K562 (cell line): Measurements from ENCODE around the gene METTL18. TPM values are rescaled to one million over a fixed set of nuclear protein-coding genes. Genes with fewer than 3 reads are reported as not detected.

Experiments
- ASH1L ChIP-seq: fragments of 450-650 bp; IDR thresholded peaks from 2 replicates; pipeline ENCODE4 v1.6.1; 2018; ENCODE audit warnings: borderline replicate concordance, mild to moderate bottlenecking, low read depth; ENCODE audit not compliant: partially characterized antibody
- CHD2 ChIP-seq: IDR thresholded peaks from 2 replicates; pipeline ENCODE4 v1.6.1; 2011; ENCODE audit warnings: low read depth, low read length
- DDX20 ChIP-seq: fragments of 450-650 bp; IDR thresholded peaks from 2 replicates; pipeline ENCODE4 v1.6.1; 2016; ENCODE audit warnings: missing genetic modification characterization, low read depth, mild to moderate bottlenecking, missing compliant biosample characterization, moderate library complexity
- FOXK1 ChIP-seq: sonication (generic); formaldehyde crosslinking; IDR thresholded peaks from 2 replicates; pipeline ENCODE4 v1.8.0; 2022; ENCODE audit warnings: missing genetic modification reagents, mild to moderate bottlenecking, borderline replicate concordance
- GATAD2A ChIP-seq: fragments of 450-650 bp; IDR thresholded peaks from 2 replicates; pipeline ENCODE4 v1.6.1; 2017
- HNRNPK ChIP-seq: fragments of 200-400 bp; formaldehyde crosslinking; IDR thresholded peaks from one replicate; pipeline ENCODE4 v1.6.1; 2018; ENCODE audit warnings: mild to moderate bottlenecking, low read depth, low read length; ENCODE audit not compliant: poor library complexity, severe bottlenecking
- IFI16 ChIP-seq: fragments of 250-450 bp; sonication (Bioruptor Pico); IDR thresholded peaks from 2 replicates; pipeline ENCODE4 v2.1.2; 2022; ENCODE audit warnings: mild to moderate bottlenecking, inconsistent platforms
- MTA2 ChIP-seq: fragments of 450-650 bp; IDR thresholded peaks from 2 replicates; pipeline ENCODE4 v1.6.1; 2016; ENCODE audit warnings: low read depth
- PRMT5 ChIP-seq: sonication (generic); formaldehyde crosslinking; IDR thresholded peaks from 2 replicates; pipeline ENCODE4 v1.5.0; 2020; ENCODE audit warnings: missing genetic modification reagents
- RAD51 ChIP-seq: fragments of 450-650 bp; IDR thresholded peaks from 2 replicates; pipeline ENCODE4 v1.7.1; 2016; ENCODE audit warnings: low read depth, mild to moderate bottlenecking, borderline replicate concordance
- RBM22 ChIP-seq: fragments of 200-400 bp; formaldehyde crosslinking; IDR thresholded peaks from 2 replicates; pipeline ENCODE4 v1.6.1; 2018; ENCODE audit warnings: low read length, low read depth; ENCODE audit not compliant: poor library complexity, severe bottlenecking
- RFX1 ChIP-seq: fragments of 450-650 bp; IDR thresholded peaks from 2 replicates; pipeline ENCODE4 v1.6.1; 2016; ENCODE audit warnings: mild to moderate bottlenecking, moderate library complexity
- TAL1 ChIP-seq: fragments of 450-650 bp; IDR thresholded peaks from 2 replicates; pipeline ENCODE4 v1.6.1; 2016; ENCODE audit warnings: mild to moderate bottlenecking
- TCFL5 ChIP-seq: fragments of 250-450 bp; sonication (Bioruptor Pico); conservative IDR thresholded peaks from 2 replicates; pipeline ENCODE4 v1.6.1; 2021; ENCODE audit warnings: mild to moderate bottlenecking, moderate library complexity, matching md5 sums
- U2AF2 ChIP-seq: fragments of 200-400 bp; formaldehyde crosslinking; optimal IDR thresholded peaks from 2 replicates; pipeline ENCODE3; 2017; ENCODE audit warnings: low read depth, mild to moderate bottlenecking, low read length
- ZNF23 ChIP-seq: fragments of 250-450 bp; sonication (Bioruptor Pico); IDR thresholded peaks from 2 replicates; pipeline ENCODE4 v1.4.0; 2020; ENCODE audit warnings: mild to moderate bottlenecking
- ZNF408 ChIP-seq: fragments of 250-450 bp; sonication (Bioruptor Pico); IDR thresholded peaks from 2 replicates; pipeline ENCODE4 v1.4.0; 2020; ENCODE audit warnings: low read depth, mild to moderate bottlenecking, moderate library complexity
- polyA plus RNA-seq, 8 experiments: library from polyadenylated mRNA; depleted of rRNA in 4 of 8; stranded (reverse) in 5 of 8; unstranded in 3 of 8; fragments of >200 nt; fragmentation: Nextera tagmentation in 2 of 8; fragmentation: Illumina TruSeq in 1 of 8; extraction: Ambion mirVana in 2 of 8; extraction: Trizol in 1 of 8; gene quantifications; 2 replicates each; pipeline versions ENCODE4 v1.2.1 to v1.2.3, GENCODE V29; 2011 to 2014; ENCODE audit warnings: inconsistent platforms in 1 of 8, missing spikeins in 1 of 8
- total RNA-seq, 7 experiments: library from RNA; depleted of rRNA in 6 of 7; stranded (reverse); fragments of >200 nt in 6 of 7; fragmentation: Illumina TruSeq in 2 of 7; extraction: Trizol in 2 of 7; gene quantifications; 2 replicates each; pipeline versions ENCODE4 v1.2.1 to v1.2.3, GENCODE V29; 2011 to 2021; ENCODE audit warnings: low replicate concordance in 1 of 7
- TF ChIP-seq, protein P1 (sequence below): sonication (generic); formaldehyde crosslinking; IDR thresholded peaks from 2 replicates; pipeline ENCODE4 v1.8.0; 2022; ENCODE audit warnings: mild to moderate bottlenecking, missing genetic modification reagents
- TF ChIP-seq, protein P2 (sequence below): fragments of 250-450 bp; sonication (Bioruptor Pico); IDR thresholded peaks from 2 replicates; pipeline ENCODE4 v1.4.0; 2020; ENCODE audit warnings: mild to moderate bottlenecking

The METTL18 gene
- total and polyA plus RNA-seq, 9 of the 15 experiments (the other 6 are each of a cell fraction or from before 2014, with no cell fraction given): 9.5 to 40.2 (median 14.7) TPM

DNA sequence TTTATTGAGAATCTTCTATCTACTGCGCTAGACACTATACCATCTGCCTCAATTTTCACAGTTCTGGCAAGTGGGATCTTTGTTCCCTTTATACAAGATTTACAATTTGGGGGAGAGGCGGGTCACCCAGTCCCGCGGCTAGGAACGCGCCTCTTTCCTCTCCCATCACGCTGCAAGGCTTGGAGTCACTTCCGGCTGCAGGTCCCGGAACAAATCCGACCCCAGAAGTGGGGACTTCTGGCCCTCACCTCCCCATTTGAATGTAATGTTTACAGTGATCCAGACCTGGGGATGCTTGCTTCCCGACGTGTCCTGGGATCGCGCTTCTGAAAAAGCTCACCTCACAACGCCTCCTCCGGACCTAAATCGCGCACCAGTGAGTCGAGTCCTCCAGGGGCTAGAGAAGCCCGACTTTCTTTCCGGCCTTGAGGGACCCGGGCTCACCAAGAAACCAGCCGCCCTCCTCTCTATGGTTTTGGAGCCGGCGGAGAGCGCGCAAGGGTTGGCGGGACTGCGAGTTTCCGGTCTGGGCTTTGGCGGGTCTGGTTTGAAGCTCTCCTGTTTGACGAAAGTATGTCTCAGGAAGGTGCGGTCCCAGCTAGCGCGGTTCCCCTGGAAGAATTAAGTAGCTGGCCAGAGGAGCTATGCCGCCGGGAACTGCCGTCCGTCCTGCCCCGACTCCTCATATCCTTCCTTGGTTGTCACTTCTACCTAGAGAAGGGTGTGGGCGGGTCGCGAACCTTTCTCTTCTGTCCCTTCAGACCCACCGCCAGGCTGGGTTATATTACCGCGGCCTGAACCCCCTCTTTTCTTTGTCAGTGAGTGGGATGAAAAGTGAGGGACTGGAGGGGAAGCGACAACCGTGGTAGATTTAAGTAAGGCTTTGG lies at the start of gene METTL18 (continued):
- TF ChIP-seq HNRNPK (no peak), MTA2 (no peak), RAD51 (no peak), GATAD2A (no peak), RBM22 (no peak), IFI16 (CRISPR knock-in tag) (no peak), CHD2 (no peak), FOXK1 (CRISPR knock-in tag) (no peak), RFX1 (no peak), ZNF408 (no peak), PRMT5 (no peak), TAL1 (no peak), ZNF23 (no peak), U2AF2 (no peak), TCFL5 (CRISPR knock-in tag) (no peak), DDX20 (tag) (no peak), ASH1L (peak; percentile 73)
- TF ChIP-seq, protein P1, sequence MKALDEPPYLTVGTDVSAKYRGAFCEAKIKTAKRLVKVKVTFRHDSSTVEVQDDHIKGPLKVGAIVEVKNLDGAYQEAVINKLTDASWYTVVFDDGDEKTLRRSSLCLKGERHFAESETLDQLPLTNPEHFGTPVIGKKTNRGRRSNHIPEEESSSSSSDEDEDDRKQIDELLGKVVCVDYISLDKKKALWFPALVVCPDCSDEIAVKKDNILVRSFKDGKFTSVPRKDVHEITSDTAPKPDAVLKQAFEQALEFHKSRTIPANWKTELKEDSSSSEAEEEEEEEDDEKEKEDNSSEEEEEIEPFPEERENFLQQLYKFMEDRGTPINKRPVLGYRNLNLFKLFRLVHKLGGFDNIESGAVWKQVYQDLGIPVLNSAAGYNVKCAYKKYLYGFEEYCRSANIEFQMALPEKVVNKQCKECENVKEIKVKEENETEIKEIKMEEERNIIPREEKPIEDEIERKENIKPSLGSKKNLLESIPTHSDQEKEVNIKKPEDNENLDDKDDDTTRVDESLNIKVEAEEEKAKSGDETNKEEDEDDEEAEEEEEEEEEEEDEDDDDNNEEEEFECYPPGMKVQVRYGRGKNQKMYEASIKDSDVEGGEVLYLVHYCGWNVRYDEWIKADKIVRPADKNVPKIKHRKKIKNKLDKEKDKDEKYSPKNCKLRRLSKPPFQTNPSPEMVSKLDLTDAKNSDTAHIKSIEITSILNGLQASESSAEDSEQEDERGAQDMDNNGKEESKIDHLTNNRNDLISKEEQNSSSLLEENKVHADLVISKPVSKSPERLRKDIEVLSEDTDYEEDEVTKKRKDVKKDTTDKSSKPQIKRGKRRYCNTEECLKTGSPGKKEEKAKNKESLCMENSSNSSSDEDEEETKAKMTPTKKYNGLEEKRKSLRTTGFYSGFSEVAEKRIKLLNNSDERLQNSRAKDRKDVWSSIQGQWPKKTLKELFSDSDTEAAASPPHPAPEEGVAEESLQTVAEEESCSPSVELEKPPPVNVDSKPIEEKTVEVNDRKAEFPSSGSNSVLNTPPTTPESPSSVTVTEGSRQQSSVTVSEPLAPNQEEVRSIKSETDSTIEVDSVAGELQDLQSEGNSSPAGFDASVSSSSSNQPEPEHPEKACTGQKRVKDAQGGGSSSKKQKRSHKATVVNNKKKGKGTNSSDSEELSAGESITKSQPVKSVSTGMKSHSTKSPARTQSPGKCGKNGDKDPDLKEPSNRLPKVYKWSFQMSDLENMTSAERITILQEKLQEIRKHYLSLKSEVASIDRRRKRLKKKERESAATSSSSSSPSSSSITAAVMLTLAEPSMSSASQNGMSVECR: peak; percentile 71
- TF ChIP-seq, protein P2, sequence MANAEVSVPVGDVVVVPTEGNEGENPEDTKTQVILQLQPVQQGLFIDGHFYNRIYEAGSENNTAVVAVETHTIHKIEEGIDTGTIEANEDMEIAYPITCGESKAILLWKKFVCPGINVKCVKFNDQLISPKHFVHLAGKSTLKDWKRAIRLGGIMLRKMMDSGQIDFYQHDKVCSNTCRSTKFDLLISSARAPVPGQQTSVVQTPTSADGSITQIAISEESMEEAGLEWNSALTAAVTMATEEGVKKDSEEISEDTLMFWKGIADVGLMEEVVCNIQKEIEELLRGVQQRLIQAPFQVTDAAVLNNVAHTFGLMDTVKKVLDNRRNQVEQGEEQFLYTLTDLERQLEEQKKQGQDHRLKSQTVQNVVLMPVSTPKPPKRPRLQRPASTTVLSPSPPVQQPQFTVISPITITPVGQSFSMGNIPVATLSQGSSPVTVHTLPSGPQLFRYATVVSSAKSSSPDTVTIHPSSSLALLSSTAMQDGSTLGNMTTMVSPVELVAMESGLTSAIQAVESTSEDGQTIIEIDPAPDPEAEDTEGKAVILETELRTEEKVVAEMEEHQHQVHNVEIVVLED (CRISPR knock-in tag): no peak
